NCI-H524 (cell line): ENCODE measurements around the gene THADA.
"Not testable (repeated sequence)": the region's sequence is repeated elsewhere in the genome, so short reads cannot be mapped to it uniquely, and the experiment has no call there.

Experiments used
- DNase-seq, 2 experiments: peaks; one replicate each; lab custom pipeline; 2025; lab: John Stamatoyannopoulos, UW

The THADA gene

GRCh38 chr2:43387092-43388062 is 208.5 kb downstream of the THADA start:
- no peak for DNase-seq

- DNase-seq, result not testable (repeated sequence)
These were observed 209.2 kb downstream of the THADA start for GRCh38 chr2:43386679-43387078.

- no peak for DNase-seq
These were observed 211.7 kb downstream of the THADA start for GRCh38 chr2:43384143-43384542.

GRCh38 chr2:43383533-43383932 is 212.3 kb downstream of the THADA start:
- no peak for DNase-seq

GRCh38 chr2:43379494-43379893 is 216.3 kb downstream of the THADA start:
- no peak for DNase-seq

- no peak for DNase-seq
These were observed 218.5 kb downstream of the THADA start for GRCh38 chr2:43377327-43377726.

GRCh38 chr2:43376523-43377198 is 219.2 kb downstream of the THADA start:
- no peak for DNase-seq

- DNase-seq, result no peak
These were observed 219.9 kb downstream of the THADA start for GRCh38 chr2:43375746-43376522.

- DNase-seq, result no peak
These were observed 223.3 kb downstream of the THADA start for GRCh38 chr2:43372416-43373081.

GRCh38 chr2:43370705-43371104 is 225.1 kb downstream of the THADA start:
- DNase-seq, result no peak

GRCh38 chr2:43370146-43370545 is 225.7 kb downstream of the THADA start:
- DNase-seq, result no peak

GRCh38 chr2:43368483-43369385 is 227.1 kb downstream of the THADA start:
- no peak for DNase-seq

GRCh38 chr2:43367012-43367782 is 228.6 kb downstream of the THADA start:
- no peak for DNase-seq

- DNase-seq, result no peak
These were observed 232.7 kb downstream of the THADA start for GRCh38 chr2:43363120-43363519.

GRCh38 chr2:43361286-43361685 is 234.6 kb downstream of the THADA start:
- DNase-seq, result no peak

GRCh38 chr2:43360137-43360536 is 235.7 kb downstream of the THADA start:
- DNase-seq, result no peak

- DNase-seq, result peak; percentile 86 to 96
These were observed 237.2 kb downstream of the THADA start for GRCh38 chr2:43358410-43359201.

GRCh38 chr2:43356774-43357173 is 239.1 kb downstream of the THADA start:
- no peak for DNase-seq

- DNase-seq, result no peak
These were observed 240.4 kb downstream of the THADA start for GRCh38 chr2:43355399-43355798.
